ENCODE results near the gene CRABP1. TPM values are rescaled to one million over a fixed set of nuclear protein-coding genes. Genes with fewer than 3 reads are reported as not detected.

The CRABP1 gene
- total RNA-seq, 2 donors from 2014 or later: 103 TPM

DNA sequence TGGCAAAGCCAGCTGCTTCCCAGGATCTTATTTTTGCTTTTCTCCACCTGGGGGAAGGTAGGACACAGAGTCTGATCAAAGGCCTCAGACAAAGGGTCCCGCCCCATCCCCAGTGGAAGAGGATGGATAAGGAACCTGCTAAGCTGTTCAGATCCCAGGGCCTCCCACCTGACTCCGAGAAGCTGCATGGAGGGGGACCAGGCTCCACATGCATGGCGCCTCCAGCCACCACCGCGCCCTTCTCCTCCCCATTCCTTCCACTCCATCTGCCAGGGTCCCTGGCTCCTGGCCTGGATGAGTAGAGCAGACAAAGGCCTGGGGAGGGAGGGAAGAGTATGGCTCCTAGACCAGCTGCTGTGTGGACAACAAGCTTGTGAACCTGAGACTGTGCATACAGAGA, 20.0 kb upstream of the CRABP1 start:
- H3K9me3 ChIP-seq (ENCODE audit: control insufficient read depth, low read length): no peaks in the 10 kb centered on the region
- Mint-ChIP-seq H3K27me3 (ENCODE audit: insufficient read depth) (no peaks in the 10 kb centered on the region), H3K4me1 (peaks cover 41% of the 10 kb centered on the region), H3K9me3 (no peaks in the 10 kb centered on the region), H3K4me3 (no peak overlapping the region), H3K36me3 (ENCODE audit: low read depth) (no peaks in the 10 kb centered on the region), H3K27ac (no peak overlapping the region)
- H3K36me3 ChIP-seq (ENCODE audit: control insufficient read depth, insufficient read depth, low read length): no peaks in the 10 kb centered on the region
- H3K4me1 ChIP-seq (ENCODE audit: control insufficient read depth, insufficient read depth, low read length): peaks cover 16% of the 10 kb centered on the region
- DNase-seq: peak; percentile 51
- no peak overlapping the region for H3K9ac ChIP-seq (ENCODE audit: extremely low read depth, low read length, poor library complexity, severe bottlenecking)
- 60 to 86% methylated on average over 1 to 5 of the region's 5 CpGs for WGBS, 2 experiments (ENCODE audit: insufficient coverage in 1 of 2, insufficient read length in 1 of 2)
- H3K4me3 ChIP-seq (ENCODE audit: low read length): no peak overlapping the region
- H3K27ac ChIP-seq (ENCODE audit: low read depth, low read length): peak overlapping the region; percentile 86
- no peaks in the 10 kb centered on the region for H3K27me3 ChIP-seq (ENCODE audit: control insufficient read depth, insufficient read depth, low read length, poor library complexity, severe bottlenecking)
- no peak for TF ChIP-seq CTCF (conservative IDR thresholded peaks at IDR 0.05)

- Histone ChIP-seq H3K27me3 (ENCODE audit: control insufficient read depth, insufficient read depth, low read length, poor library complexity, severe bottlenecking) (no peaks in the 10 kb centered on the region), H3K27ac (ENCODE audit: low read depth, low read length) (peak overlapping the region; percentile 99), H3K9ac (ENCODE audit: extremely low read depth, low read length, poor library complexity, severe bottlenecking) (no peak overlapping the region), H3K9me3 (ENCODE audit: control insufficient read depth, low read length) (no peaks in the 10 kb centered on the region), H3K36me3 (ENCODE audit: control insufficient read depth, insufficient read depth, low read length) (no peaks in the 10 kb centered on the region), H3K4me1 (ENCODE audit: control insufficient read depth, insufficient read depth, low read length) (peaks cover 16% of the 10 kb centered on the region), H3K4me3 (ENCODE audit: low read length) (no peak overlapping the region)
- Mint-ChIP-seq H3K9me3 (no peaks in the 10 kb centered on the region), H3K27ac (no peak overlapping the region), H3K36me3 (ENCODE audit: low read depth) (no peaks in the 10 kb centered on the region), H3K4me1 (peaks cover 42% of the 10 kb centered on the region), H3K4me3 (no peak overlapping the region), H3K27me3 (ENCODE audit: insufficient read depth) (no peaks in the 10 kb centered on the region)
- peak; percentile 58 for DNase-seq
- TF ChIP-seq CTCF (conservative IDR thresholded peaks at IDR 0.05): no peak
- 77 to 85% methylated on average over 11 to 17 of the region's 17 CpGs for WGBS, 2 experiments (ENCODE audit: insufficient coverage in 1 of 2, insufficient read length in 1 of 2)
These were observed 19.0 kb upstream of the CRABP1 start for GRCh38 chr15:78321041-78321570.

DNA sequence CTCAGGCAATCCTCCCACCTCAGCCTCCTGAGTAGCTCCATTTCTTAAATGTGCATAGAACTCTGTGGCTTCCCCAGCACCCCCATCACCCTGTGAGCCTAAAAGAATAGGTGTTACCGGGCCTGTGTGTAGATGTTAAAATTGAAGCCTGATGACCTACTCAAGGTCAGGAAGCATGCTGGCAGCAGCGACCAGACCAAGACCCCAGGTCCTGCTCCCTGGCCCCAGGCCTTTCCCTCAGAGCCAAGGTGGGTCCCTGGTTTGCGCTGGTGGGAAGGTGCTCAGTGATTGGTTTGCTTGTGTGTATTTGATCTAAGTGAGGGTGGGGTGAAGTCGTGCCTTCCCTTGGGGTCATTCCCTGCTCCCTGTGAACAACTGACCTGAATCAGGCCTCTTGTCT, 18.4 kb upstream of the CRABP1 start:
- no peak overlapping the region for H3K4me3 ChIP-seq (ENCODE audit: low read length)
- H3K9me3 ChIP-seq (ENCODE audit: control insufficient read depth, low read length): no peaks in the 10 kb centered on the region
- H3K27ac ChIP-seq (ENCODE audit: low read depth, low read length): peak overlapping the region; percentile 99
- TF ChIP-seq CTCF (conservative IDR thresholded peaks at IDR 0.05): no peak
- no peak overlapping the region for H3K4me3 Mint-ChIP-seq
- peak overlapping the region; percentile 89 for H3K27ac Mint-ChIP-seq
- peaks cover 16% of the 10 kb centered on the region for H3K4me1 ChIP-seq (ENCODE audit: control insufficient read depth, insufficient read depth, low read length)
- H3K27me3 Mint-ChIP-seq (ENCODE audit: insufficient read depth): no peaks in the 10 kb centered on the region
- no peaks in the 10 kb centered on the region for H3K9me3 Mint-ChIP-seq
- DNase-seq: peak; percentile 60
- H3K4me1 Mint-ChIP-seq: peaks cover 35% of the 10 kb centered on the region
- H3K27me3 ChIP-seq (ENCODE audit: control insufficient read depth, insufficient read depth, low read length, poor library complexity, severe bottlenecking): no peaks in the 10 kb centered on the region
- H3K36me3 ChIP-seq (ENCODE audit: control insufficient read depth, insufficient read depth, low read length): no peaks in the 10 kb centered on the region
- no peak overlapping the region for H3K9ac ChIP-seq (ENCODE audit: extremely low read depth, low read length, poor library complexity, severe bottlenecking)
- WGBS, 2 experiments (ENCODE audit: insufficient coverage in 1 of 2, insufficient read length in 1 of 2): 62 to 83% methylated on average over 1 to 4 of the region's 4 CpGs
- no peaks in the 10 kb centered on the region for H3K36me3 Mint-ChIP-seq (ENCODE audit: low read depth)
